Skin of body (tissue), 2 donors: ENCODE results near the gene FAM168B. TPM values are rescaled to one million over a fixed set of nuclear protein-coding genes. Genes with fewer than 3 reads are reported as not detected.
A peak's percentile ranks its signal among the peaks of the same experiment; 100 is the strongest.
"Not testable (repeated sequence)": the region's sequence is repeated elsewhere in the genome, so short reads cannot be mapped to it uniquely, and the experiment has no call there.

Experiments used
- DNase-seq: peaks from one replicate; lab custom pipeline; 2025; lab: John Stamatoyannopoulos, UW
- total RNA-seq: library from RNA; depleted of rRNA; stranded (reverse); fragments of >200 nt; gene quantifications from one replicate; pipeline ENCODE4 v1.2.3, GENCODE V29; 2014

Gene FAM168B
- total RNA-seq, 1 donor from 2014 or later: 53.3 TPM

- DNase-seq: no peak
Measured at GRCh38 chr2:131103165-131103564, 9.9 kb upstream of the FAM168B start.

GRCh38 chr2:131094463-131095281 lies 1.4 kb upstream of the FAM168B start:
- no peak for DNase-seq

GRCh38 chr2:131093696-131094462 lies 619 bp upstream of the FAM168B start:
- DNase-seq: peak; percentile 83

GRCh38 chr2:131092458-131093005 lies 728 bp downstream of the FAM168B start:
- no peak for DNase-seq

GRCh38 chr2:131085646-131086045 lies 7.6 kb downstream of the FAM168B start:
- no peak for DNase-seq

- no peak for DNase-seq
Measured at GRCh38 chr2:131081190-131081589, 12.1 kb downstream of the FAM168B start.

GRCh38 chr2:131079931-131080330 lies 13.3 kb downstream of the FAM168B start:
- DNase-seq: not testable (repeated sequence)

GRCh38 chr2:131077966-131078365 lies 15.3 kb downstream of the FAM168B start:
- no peak for DNase-seq

- DNase-seq: no peak
Measured at GRCh38 chr2:131077182-131077846, 15.9 kb downstream of the FAM168B start.

GRCh38 chr2:131076707-131077106 lies 16.6 kb downstream of the FAM168B start:
- DNase-seq: no peak

- not testable (repeated sequence) for DNase-seq
Measured at GRCh38 chr2:131075578-131075977, 17.7 kb downstream of the FAM168B start.

GRCh38 chr2:131068172-131068571 lies 25.1 kb downstream of the FAM168B start:
- not testable (repeated sequence) for DNase-seq

GRCh38 chr2:131067465-131068125 lies 25.7 kb downstream of the FAM168B start:
- DNase-seq: no peak

- DNase-seq: no peak
Measured at GRCh38 chr2:131064589-131065512, 28.4 kb downstream of the FAM168B start.

GRCh38 chr2:131063501-131064283 lies 29.6 kb downstream of the FAM168B start:
- DNase-seq: no peak

GRCh38 chr2:131058920-131059319 lies 34.3 kb downstream of the FAM168B start:
- DNase-seq: no peak

GRCh38 chr2:131058214-131058843 lies 34.9 kb downstream of the FAM168B start:
- DNase-seq: no peak

GRCh38 chr2:131056932-131057287 lies 36.4 kb downstream of the FAM168B start:
- DNase-seq: no peak
